Neural cell (in vitro differentiated cells): Measurements from ENCODE around the gene TSPAN9.

Experiments used
- EP300 ChIP-seq: fragments of 450-650 bp; conservative IDR thresholded peaks from 2 replicates; pipeline ENCODE4 v1.6.1; 2014; ENCODE audit warnings: antibody characterized with exemption, mild to moderate bottlenecking, moderate library complexity; ENCODE audit not compliant: poor library complexity, severe bottlenecking
- TF ChIP-seq, protein P1 (sequence below): fragments of 450-650 bp; IDR thresholded peaks from 2 replicates; pipeline ENCODE4 v1.5.1; 2014; ENCODE audit warnings: antibody characterized with exemption, mild to moderate bottlenecking, moderate library complexity; ENCODE audit not compliant: poor library complexity, severe bottlenecking

DNA sequence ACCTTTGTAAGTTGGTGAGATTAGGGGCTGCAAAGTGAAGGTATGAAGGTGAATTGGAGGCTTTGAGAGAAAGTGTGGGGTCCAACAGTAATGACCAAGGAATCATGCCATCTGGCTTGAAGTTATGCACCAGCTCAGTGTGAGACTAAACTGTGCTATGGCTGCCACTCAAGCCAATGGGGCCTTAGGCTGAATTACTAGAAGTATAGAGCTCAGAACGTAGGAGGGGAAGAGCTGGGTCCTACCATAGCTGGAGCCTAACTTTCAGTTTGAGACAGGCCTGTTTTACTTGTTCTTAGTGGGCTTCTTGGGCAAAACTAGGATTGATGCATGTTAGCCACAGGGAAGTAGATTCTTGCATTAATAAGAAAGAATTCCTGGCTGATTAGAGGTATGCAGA is 194.0 kb downstream of the TSPAN9 start:
- TF ChIP-seq EP300 = no peak
- TF ChIP-seq, protein P1, sequence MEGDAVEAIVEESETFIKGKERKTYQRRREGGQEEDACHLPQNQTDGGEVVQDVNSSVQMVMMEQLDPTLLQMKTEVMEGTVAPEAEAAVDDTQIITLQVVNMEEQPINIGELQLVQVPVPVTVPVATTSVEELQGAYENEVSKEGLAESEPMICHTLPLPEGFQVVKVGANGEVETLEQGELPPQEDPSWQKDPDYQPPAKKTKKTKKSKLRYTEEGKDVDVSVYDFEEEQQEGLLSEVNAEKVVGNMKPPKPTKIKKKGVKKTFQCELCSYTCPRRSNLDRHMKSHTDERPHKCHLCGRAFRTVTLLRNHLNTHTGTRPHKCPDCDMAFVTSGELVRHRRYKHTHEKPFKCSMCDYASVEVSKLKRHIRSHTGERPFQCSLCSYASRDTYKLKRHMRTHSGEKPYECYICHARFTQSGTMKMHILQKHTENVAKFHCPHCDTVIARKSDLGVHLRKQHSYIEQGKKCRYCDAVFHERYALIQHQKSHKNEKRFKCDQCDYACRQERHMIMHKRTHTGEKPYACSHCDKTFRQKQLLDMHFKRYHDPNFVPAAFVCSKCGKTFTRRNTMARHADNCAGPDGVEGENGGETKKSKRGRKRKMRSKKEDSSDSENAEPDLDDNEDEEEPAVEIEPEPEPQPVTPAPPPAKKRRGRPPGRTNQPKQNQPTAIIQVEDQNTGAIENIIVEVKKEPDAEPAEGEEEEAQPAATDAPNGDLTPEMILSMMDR = no peak
